Ishikawa (cell line): ENCODE measurements around the gene SCAF8.

Experiments
- CEBPB ChIP-seq: IDR thresholded peaks from 2 replicates; pipeline ENCODE4 v1.6.1; 2012
- CREB1 ChIP-seq: IDR thresholded peaks from 2 replicates; pipeline ENCODE4 v1.6.1; 2012; ENCODE audit warnings: low read depth
- EGR1 ChIP-seq: IDR thresholded peaks from 2 replicates; pipeline ENCODE4 v1.6.1; 2012
- MAX ChIP-seq: IDR thresholded peaks from 2 replicates; pipeline ENCODE4 v1.6.1; 2012
- NFIC ChIP-seq: IDR thresholded peaks from 2 replicates; pipeline ENCODE4 v1.6.1; 2012
- RAD21 ChIP-seq: IDR thresholded peaks from 2 replicates; pipeline ENCODE4 v1.6.1; 2012; ENCODE audit warnings: low read depth
- REST ChIP-seq: IDR thresholded peaks from 2 replicates; pipeline ENCODE4 v1.6.1; 2012; ENCODE audit warnings: low read depth, mild to moderate bottlenecking
- TAF1 ChIP-seq: IDR thresholded peaks from 2 replicates; pipeline ENCODE4 v1.6.1; 2012; ENCODE audit warnings: low read depth, mild to moderate bottlenecking
- TEAD4 ChIP-seq: IDR thresholded peaks from 2 replicates; pipeline ENCODE4 v1.6.1; 2012
- USF1 ChIP-seq: IDR thresholded peaks from 2 replicates; pipeline ENCODE4 v1.6.1; 2012
- ZBTB7A ChIP-seq: IDR thresholded peaks from 2 replicates; pipeline ENCODE4 v1.6.1; 2012; ENCODE audit warnings: low read depth

- TF ChIP-seq REST (no peak), TAF1 (no peak), CREB1 (no peak), USF1 (no peak), EGR1 (no peak), ZBTB7A (no peak), RAD21 (no peak), CEBPB (no peak), TEAD4 (no peak), NFIC (no peak), MAX (no peak)
Measured at GRCh38 chr6:154848580-154848979, 115.4 kb downstream of the SCAF8 start.
